ENCODE measurements around the gene PRDM11.

Gene PRDM11

DNA sequence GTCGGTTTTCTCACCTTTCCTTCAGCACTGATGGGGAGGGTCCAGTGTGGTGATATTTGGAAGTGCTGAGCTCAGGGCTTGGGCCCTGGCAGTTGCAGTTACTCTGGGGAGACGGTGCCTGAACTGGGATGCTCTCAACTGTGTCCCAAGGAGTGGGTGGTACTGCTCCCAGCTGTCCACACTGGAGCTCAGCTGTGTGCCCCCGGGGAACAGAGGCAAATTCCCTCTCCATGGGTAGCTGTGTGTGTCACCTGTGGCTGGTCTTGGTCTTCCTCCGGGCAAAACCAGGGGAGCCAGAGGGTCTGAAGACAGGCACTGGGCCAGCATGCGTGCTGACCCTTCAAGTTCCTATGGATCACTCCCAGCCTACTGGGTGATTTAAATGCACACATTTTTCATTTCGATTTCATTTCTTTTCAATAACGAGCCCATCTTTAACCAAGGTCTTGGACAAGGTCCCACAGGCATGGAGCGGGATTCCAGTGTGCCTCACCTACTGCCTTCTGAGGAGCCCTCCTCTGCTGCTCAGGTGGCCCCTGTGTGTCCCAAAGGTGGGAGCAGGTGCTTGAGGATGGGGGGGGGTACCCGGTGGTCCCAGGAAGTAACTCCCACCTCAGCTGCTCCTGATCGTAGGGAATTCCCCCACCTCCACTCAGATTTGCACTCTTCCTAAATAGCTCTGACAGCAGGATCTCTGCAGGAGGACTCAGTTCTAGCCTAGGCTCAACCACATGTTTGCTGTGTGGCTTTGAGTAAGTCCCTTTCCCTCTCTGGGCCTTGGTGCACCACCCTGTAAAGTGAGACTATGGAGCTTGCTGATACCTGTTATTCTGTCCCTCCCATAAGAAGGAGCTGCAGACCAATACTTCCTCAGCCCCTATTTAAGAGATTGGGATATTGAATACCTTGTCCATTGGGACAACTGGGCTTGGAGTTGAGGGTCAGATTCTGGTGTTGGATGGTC, 16.8 kb downstream of the PRDM11 start:
- TF ChIP-seq, protein P1, sequence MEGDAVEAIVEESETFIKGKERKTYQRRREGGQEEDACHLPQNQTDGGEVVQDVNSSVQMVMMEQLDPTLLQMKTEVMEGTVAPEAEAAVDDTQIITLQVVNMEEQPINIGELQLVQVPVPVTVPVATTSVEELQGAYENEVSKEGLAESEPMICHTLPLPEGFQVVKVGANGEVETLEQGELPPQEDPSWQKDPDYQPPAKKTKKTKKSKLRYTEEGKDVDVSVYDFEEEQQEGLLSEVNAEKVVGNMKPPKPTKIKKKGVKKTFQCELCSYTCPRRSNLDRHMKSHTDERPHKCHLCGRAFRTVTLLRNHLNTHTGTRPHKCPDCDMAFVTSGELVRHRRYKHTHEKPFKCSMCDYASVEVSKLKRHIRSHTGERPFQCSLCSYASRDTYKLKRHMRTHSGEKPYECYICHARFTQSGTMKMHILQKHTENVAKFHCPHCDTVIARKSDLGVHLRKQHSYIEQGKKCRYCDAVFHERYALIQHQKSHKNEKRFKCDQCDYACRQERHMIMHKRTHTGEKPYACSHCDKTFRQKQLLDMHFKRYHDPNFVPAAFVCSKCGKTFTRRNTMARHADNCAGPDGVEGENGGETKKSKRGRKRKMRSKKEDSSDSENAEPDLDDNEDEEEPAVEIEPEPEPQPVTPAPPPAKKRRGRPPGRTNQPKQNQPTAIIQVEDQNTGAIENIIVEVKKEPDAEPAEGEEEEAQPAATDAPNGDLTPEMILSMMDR (IDR thresholded peaks at IDR 0.05; ENCODE audit: borderline replicate concordance, control extremely low read depth, extremely low read depth, insufficient read depth, missing control alignments), result no peak
- in situ Hi-C loops (cut with MboI; ENCODE audit: low sequenced_read_pairs, unreplicated experiment), result no loop called here
- no peak for DNase-seq (ENCODE audit: low spot score)

GRCh38 chr11:45163956-45164575, 17.6 kb downstream of the PRDM11 start:
- TF ChIP-seq, protein P1 (IDR thresholded peaks at IDR 0.05; ENCODE audit: borderline replicate concordance, control extremely low read depth, extremely low read depth, insufficient read depth, missing control alignments), result no peak
- in situ Hi-C loops (cut with MboI; ENCODE audit: low sequenced_read_pairs, unreplicated experiment), result no loop called here
- DNase-seq (ENCODE audit: low spot score), result no peak

DNA sequence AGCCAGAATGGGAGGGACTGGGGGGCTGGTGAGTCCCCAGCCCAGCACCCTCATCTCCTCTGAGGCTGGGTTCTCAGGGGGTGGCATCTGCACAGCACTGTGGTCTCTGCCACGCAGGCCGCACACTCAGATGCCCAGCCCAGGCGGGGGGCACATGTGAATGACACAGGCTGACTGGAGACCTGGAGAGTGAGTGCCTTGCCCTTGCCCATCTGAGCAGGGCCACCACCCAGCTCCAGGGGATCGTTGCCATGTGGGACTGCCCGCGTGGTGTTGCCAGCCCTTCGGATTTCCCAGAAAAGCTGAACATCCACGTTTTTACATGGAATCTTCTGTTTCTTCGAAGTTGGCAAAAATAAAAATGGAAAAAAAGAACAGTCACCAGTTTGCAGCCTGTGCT, 18.9 kb downstream of the PRDM11 start:
- TF ChIP-seq, protein P1 (IDR thresholded peaks at IDR 0.05; ENCODE audit: borderline replicate concordance, control extremely low read depth, extremely low read depth, insufficient read depth, missing control alignments), result no peak
- in situ Hi-C loops (cut with MboI; ENCODE audit: low sequenced_read_pairs, unreplicated experiment), result no loop called here
- DNase-seq (ENCODE audit: low spot score), result no peak

GRCh38 chr11:45165806-45166603, 19.6 kb downstream of the PRDM11 start:
- DNase-seq (ENCODE audit: low spot score), result no peak
- TF ChIP-seq, protein P1 (IDR thresholded peaks at IDR 0.05; ENCODE audit: borderline replicate concordance, control extremely low read depth, extremely low read depth, insufficient read depth, missing control alignments), result no peak
- in situ Hi-C loops (cut with MboI; ENCODE audit: low sequenced_read_pairs, unreplicated experiment), result no loop called here

- TF ChIP-seq, protein P1 (IDR thresholded peaks at IDR 0.05; ENCODE audit: borderline replicate concordance, control extremely low read depth, extremely low read depth, insufficient read depth, missing control alignments), result no peak
- no peak for DNase-seq (ENCODE audit: low spot score)
Measured at GRCh38 chr11:45166604-45166897, 20.1 kb downstream of the PRDM11 start.

DNA sequence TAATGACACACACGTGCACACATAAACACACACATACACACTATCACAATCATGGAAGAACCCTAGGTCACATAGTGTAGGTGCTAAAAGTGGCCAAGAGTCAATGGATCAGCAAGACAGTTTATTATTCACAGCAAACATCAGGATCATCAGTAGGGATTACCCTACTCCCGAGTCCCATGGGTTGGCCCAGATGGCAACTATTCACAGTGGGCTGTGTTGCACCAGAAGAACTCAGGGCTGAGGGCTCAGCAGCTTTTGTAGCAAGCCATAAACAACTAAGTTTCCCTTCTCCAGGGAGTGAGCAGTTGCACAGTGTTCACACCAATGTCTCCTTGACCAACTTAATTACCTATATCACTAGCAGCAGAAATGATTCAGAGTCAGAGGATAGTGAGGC, 20.8 kb downstream of the PRDM11 start:
- TF ChIP-seq, protein P1 (IDR thresholded peaks at IDR 0.05; ENCODE audit: borderline replicate concordance, control extremely low read depth, extremely low read depth, insufficient read depth, missing control alignments), result no peak
- in situ Hi-C loops (cut with MboI; ENCODE audit: low sequenced_read_pairs, unreplicated experiment), result no loop called here
- DNase-seq (ENCODE audit: low spot score), result no peak

More at GRCh38 chr11:45166604-45166897, 20.1 kb downstream of the PRDM11 start:
- in situ Hi-C loops (cut with MboI; ENCODE audit: low sequenced_read_pairs, unreplicated experiment), result no loop called here
